H9 (cell line): Measurements from ENCODE around the gene POLG2. TPM values are rescaled to one million over a fixed set of nuclear protein-coding genes. Genes with fewer than 3 reads are reported as not detected.

Experiments used
- DNase-seq: peaks from one replicate; pipeline ENCODE4 v3.0.0-alpha.2; 2017
- H2AFZ ChIP-seq: one replicate; pipeline ENCODE4 v1.6.1; 2013; ENCODE audit warnings: mild to moderate bottlenecking, low read length, control low read depth, moderate library complexity
- H2AK5ac ChIP-seq: 2 replicates; pipeline ENCODE4 v1.6.1; 2013; ENCODE audit warnings: low read length, control low read depth, mixed read lengths; ENCODE audit not compliant: insufficient read length
- H2BK120ac ChIP-seq: one replicate; pipeline ENCODE4 v1.6.1; 2013; ENCODE audit warnings: low read depth, mild to moderate bottlenecking, low read length, control low read depth, inconsistent platforms; ENCODE audit not compliant: poor library complexity, severe bottlenecking
- H2BK12ac ChIP-seq: 2 replicates; pipeline ENCODE4 v1.6.1; 2013; ENCODE audit warnings: low read length, control low read depth, mixed read lengths, low read depth; ENCODE audit not compliant: insufficient read length
- H2BK15ac ChIP-seq: 2 replicates; pipeline ENCODE4 v1.6.1; 2013; ENCODE audit warnings: low read depth, low read length, control low read depth
- H2BK20ac ChIP-seq: one replicate; pipeline ENCODE4 v1.6.1; 2013; ENCODE audit warnings: low read depth, mild to moderate bottlenecking, low read length, control low read depth, inconsistent platforms; ENCODE audit not compliant: poor library complexity, severe bottlenecking
- H2BK5ac ChIP-seq: 2 replicates; pipeline ENCODE4 v1.6.1; 2013; ENCODE audit warnings: low read length, control low read depth, mixed read lengths; ENCODE audit not compliant: insufficient read length
- H3K14ac ChIP-seq: 2 replicates; pipeline ENCODE4 v1.6.1; 2013; ENCODE audit warnings: low read length, control low read depth; ENCODE audit not compliant: insufficient read depth
- H3K18ac ChIP-seq: 2 replicates; pipeline ENCODE4 v1.6.1; 2013; ENCODE audit warnings: low read depth, mild to moderate bottlenecking, mixed read lengths, low read length, control low read depth; ENCODE audit not compliant: insufficient read length
- H3K23ac ChIP-seq: 2 replicates; pipeline ENCODE4 v1.6.1; 2013; ENCODE audit warnings: low read length, control low read depth, mixed read lengths, low read depth; ENCODE audit not compliant: insufficient read length
- H3K23me2 ChIP-seq: 2 replicates; pipeline ENCODE4 v1.6.1; 2013; ENCODE audit warnings: low read depth, mild to moderate bottlenecking, mixed read lengths, low read length, control low read depth; ENCODE audit not compliant: insufficient read length, poor library complexity, severe bottlenecking
- H3K27ac ChIP-seq: 2 replicates; pipeline ENCODE4 v1.5.1; 2013; ENCODE audit warnings: low read length, control low read depth, mixed read lengths, low read depth; ENCODE audit not compliant: insufficient read length
- H3K27me3 ChIP-seq: 2 replicates; pipeline ENCODE4 v1.6.1; 2013; ENCODE audit warnings: low read length, control low read depth, inconsistent platforms; ENCODE audit not compliant: insufficient read depth
- H3K4ac ChIP-seq: 2 replicates; pipeline ENCODE4 v1.6.1; 2013; ENCODE audit warnings: low read depth, mild to moderate bottlenecking, control low read depth, inconsistent platforms, low read length, moderate library complexity
- H3K4me1 ChIP-seq: 2 replicates; pipeline ENCODE4 v1.6.1; 2013; ENCODE audit warnings: low read length, control low read depth, inconsistent platforms; ENCODE audit not compliant: insufficient read depth
- H3K4me2 ChIP-seq: 2 replicates; pipeline ENCODE4 v1.6.1; 2013; ENCODE audit warnings: low read length, control low read depth, mixed read lengths; ENCODE audit not compliant: insufficient read length, insufficient read depth
- H3K56ac ChIP-seq: 2 replicates; pipeline ENCODE4 v1.6.1; 2013; ENCODE audit warnings: low read depth, mild to moderate bottlenecking, mixed read lengths, low read length, control low read depth; ENCODE audit not compliant: insufficient read length
- H3K79me1 ChIP-seq: 2 replicates; pipeline ENCODE4 v1.6.1; 2013; ENCODE audit warnings: low read depth, mild to moderate bottlenecking, moderate library complexity, low read length, control low read depth, inconsistent platforms; ENCODE audit not compliant: insufficient read depth, poor library complexity, severe bottlenecking
- H3K79me2 ChIP-seq: 2 replicates; pipeline ENCODE4 v1.6.1; 2013; ENCODE audit warnings: low read length, control low read depth, inconsistent platforms; ENCODE audit not compliant: insufficient read depth
- H3K9ac ChIP-seq: 2 replicates; pipeline ENCODE4 v1.6.1; 2013; ENCODE audit warnings: low read length, control low read depth, mixed read lengths; ENCODE audit not compliant: insufficient read length; ENCODE audit errors: extremely low read depth
- H3K9me3 ChIP-seq: one replicate; pipeline ENCODE4 v1.6.1; 2013; ENCODE audit warnings: low read depth, low read length, inconsistent platforms; ENCODE audit not compliant: control insufficient read depth
- H3T11ph ChIP-seq: one replicate; pipeline ENCODE4 v1.6.1; 2013; ENCODE audit warnings: mild to moderate bottlenecking, low read length, control low read depth, inconsistent platforms
- H4K20me1 ChIP-seq: one replicate; pipeline ENCODE4 v1.6.1; 2013; ENCODE audit not compliant: control insufficient read depth, insufficient read length, insufficient read depth
- H4K5ac ChIP-seq: 2 replicates; pipeline ENCODE4 v1.6.1; 2013; ENCODE audit warnings: low read depth, mild to moderate bottlenecking, mixed read lengths, low read length, control low read depth; ENCODE audit not compliant: insufficient read length
- H4K8ac ChIP-seq: replicated peaks from 2 replicates; pipeline ENCODE4 v1.6.1; 2013; ENCODE audit warnings: low read length, control low read depth, mixed read lengths, low read depth; ENCODE audit not compliant: insufficient read length
- H4K91ac ChIP-seq: 2 replicates; pipeline ENCODE4 v1.6.1; 2013; ENCODE audit warnings: low read depth, mild to moderate bottlenecking, moderate library complexity, mixed read lengths, low read length, control low read depth; ENCODE audit not compliant: insufficient read length
- H3K27ac Mint-ChIP-seq, 3 experiments: 2 replicates in 2 of 3; 3 replicates in 1 of 3; pipeline ENCODE4 v1.8.0; 2020 to 2021; ENCODE audit warnings: mixed read lengths in 3 of 3, mild to moderate bottlenecking in 1 of 3, moderate library complexity in 1 of 3
- H3K27me3 Mint-ChIP-seq: 2 replicates; pipeline ENCODE4 v1.8.0; 2021; ENCODE audit warnings: low read depth, mild to moderate bottlenecking, moderate library complexity, mixed read lengths
- H3K36me3 Mint-ChIP-seq, 3 experiments: 2 replicates in 2 of 3; 3 replicates in 1 of 3; pipeline ENCODE4 v1.8.0; 2020 to 2021; ENCODE audit warnings: low read depth in 3 of 3, mixed read lengths in 3 of 3; ENCODE audit not compliant: insufficient read depth in 1 of 3
- H3K4me1 Mint-ChIP-seq, 2 experiments: 2 replicates each; pipeline ENCODE4 v1.8.0; 2020; ENCODE audit warnings: mixed read lengths in 2 of 2
- H3K4me3 Mint-ChIP-seq, 2 experiments: 2 replicates in 1 of 2; 3 replicates in 1 of 2; pipeline ENCODE4 v1.8.0; 2020 to 2021; ENCODE audit warnings: mild to moderate bottlenecking in 2 of 2, mixed read lengths in 2 of 2, moderate library complexity in 1 of 2
- H3K9me3 Mint-ChIP-seq, 2 experiments: 2 replicates in 1 of 2; 3 replicates in 1 of 2; pipeline ENCODE4 v1.8.0; 2020; ENCODE audit warnings: mild to moderate bottlenecking in 2 of 2, mixed read lengths in 2 of 2, moderate library complexity in 1 of 2
- CTCF ChIP-seq: fragments of 200-600 bp; sonication (generic); conservative IDR thresholded peaks from 3 replicates; pipeline ENCODE4 v1.8.0; 2021; ENCODE audit warnings: antibody characterized with exemption, mild to moderate bottlenecking
- WGBS: extraction: QIAGEN DNeasy Blood & Tissue Kit; methylation state at CpG from one replicate; pipeline ENCODE4 v1.1.7; 2013; ENCODE audit warnings: missing lambda C conversion rate, low lambda C conversion rate, mixed read lengths; ENCODE audit not compliant: insufficient read length; ENCODE audit errors: extremely low coverage; 5-methylcytosine and 5-hydroxymethylcytosine counted together
- total RNA-seq: library from RNA; stranded (reverse); gene quantifications from 2 replicates; pipeline ENCODE4 v1.2.1, GENCODE V29; 2021

The POLG2 gene
- total RNA-seq, 1 experiment from 2014 or later, result 35.5 TPM

GRCh38 chr17:64477849-64478248, 19.0 kb downstream of the POLG2 start:
- H4K5ac ChIP-seq, result no peak overlapping the region
- H3K18ac ChIP-seq, result no peak overlapping the region
- no peak overlapping the region for H2BK15ac ChIP-seq
- H4K91ac ChIP-seq, result no peak overlapping the region
- H4K8ac ChIP-seq, result no peak overlapping the region
- no peak overlapping the region for H3K9ac ChIP-seq
- no peak for DNase-seq
- no peaks in the 10 kb centered on the region for H3K27me3 ChIP-seq
- H3K4me1 ChIP-seq, result no peaks in the 10 kb centered on the region
- no peak overlapping the region for H3K4me2 ChIP-seq
- no peaks in the 10 kb centered on the region for H3K23me2 ChIP-seq
- no peak overlapping the region for H3K23ac ChIP-seq
- no peak overlapping the region for H2BK12ac ChIP-seq
- no peak overlapping the region for H3K4me3 Mint-ChIP-seq
- H3K4me1 Mint-ChIP-seq, result no peaks in the 10 kb centered on the region
- no peak overlapping the region for H3T11ph ChIP-seq
- H3K9me3 Mint-ChIP-seq, result no peaks in the 10 kb centered on the region
- no peak overlapping the region for H2AK5ac ChIP-seq
- no peaks in the 10 kb centered on the region for H4K20me1 ChIP-seq
- no peak overlapping the region for H3K27ac Mint-ChIP-seq
- peaks cover 5 to 43% (median 26%) of the 10 kb centered on the region in 3 experiments; a peak in 6 of 7 replicates for H3K36me3 Mint-ChIP-seq
- no peak overlapping the region for H3K27ac ChIP-seq
- no peak for TF ChIP-seq CTCF
- no peak overlapping the region for H2AFZ ChIP-seq
- H2BK120ac ChIP-seq, result no peak overlapping the region
- H3K79me2 ChIP-seq, result no peaks in the 10 kb centered on the region
- no peak overlapping the region for H3K14ac ChIP-seq
- H3K27me3 Mint-ChIP-seq, result no peaks in the 10 kb centered on the region
- no peak overlapping the region for H3K56ac ChIP-seq
- no peak overlapping the region for H2BK20ac ChIP-seq
- no peak overlapping the region for H3K4ac ChIP-seq
- WGBS, result no CpG with 5 or more reads among the region's 1 CpG
- H3K9me3 ChIP-seq, result no peaks in the 10 kb centered on the region
- H3K79me1 ChIP-seq, result no peaks in the 10 kb centered on the region
- no peak overlapping the region for H2BK5ac ChIP-seq
